DOHH2 (cell line): Measurements from ENCODE around the gene NEAT1.

Experiments
- H3F3A ChIP-seq: fragments of 200-600 bp; sonication (generic), shearing (Covaris generic); 2 replicates; pipeline ENCODE4 v1.6.0; 2016; ENCODE audit warnings: antibody characterized with exemption, mild to moderate bottlenecking; ENCODE audit not compliant: control insufficient read depth, insufficient read depth
- H3K27ac ChIP-seq: fragments of 200-600 bp; sonication (generic); 2 replicates; pipeline ENCODE4 v1.5.1; 2014; ENCODE audit warnings: low read depth, mild to moderate bottlenecking, low read length, moderate library complexity
- H3K27me3 ChIP-seq: fragments of 200-600 bp; sonication (generic); 2 replicates; pipeline ENCODE4 v1.6.1; 2014; ENCODE audit warnings: mild to moderate bottlenecking, low read length, mixed read lengths; ENCODE audit not compliant: control insufficient read depth
- H3K36me3 ChIP-seq: fragments of 200-600 bp; sonication (generic); 2 replicates; pipeline ENCODE4 v1.6.1; 2014; ENCODE audit warnings: mild to moderate bottlenecking, low read length, moderate library complexity, mixed read lengths; ENCODE audit not compliant: control insufficient read depth
- H3K4me1 ChIP-seq: fragments of 200-600 bp; sonication (generic); 2 replicates; pipeline ENCODE4 v1.6.1; 2014; ENCODE audit warnings: mild to moderate bottlenecking, low read length, mixed read lengths; ENCODE audit not compliant: control insufficient read depth
- H3K4me2 ChIP-seq: fragments of 200-600 bp; sonication (generic); 2 replicates; pipeline ENCODE4 v1.6.0; 2014; ENCODE audit warnings: mild to moderate bottlenecking, low read length, moderate library complexity
- H3K4me3 ChIP-seq: fragments of 200-600 bp; sonication (generic); 2 replicates; pipeline ENCODE4 v1.5.1; 2014; ENCODE audit warnings: mild to moderate bottlenecking, low read length, mixed read lengths
- H3K79me2 ChIP-seq: fragments of 200-600 bp; sonication (generic); 2 replicates; pipeline ENCODE4 v1.6.1; 2014; ENCODE audit warnings: mild to moderate bottlenecking, low read length, mixed read lengths; ENCODE audit not compliant: control insufficient read depth
- H3K9me2 ChIP-seq: fragments of 200-600 bp; sonication (generic); replicated peaks from 2 replicates; pipeline ENCODE4 v1.6.1; 2014; ENCODE audit warnings: mild to moderate bottlenecking, low read length, mixed read lengths; ENCODE audit not compliant: control insufficient read depth
- H3K9me3 ChIP-seq: fragments of 200-600 bp; sonication (generic); 2 replicates; pipeline ENCODE4 v1.6.1; 2014; ENCODE audit warnings: antibody characterized with exemption, low read length, mixed read lengths; ENCODE audit not compliant: control insufficient read depth, insufficient read depth
- H4K20me1 ChIP-seq: fragments of 200-600 bp; sonication (generic); 2 replicates; pipeline ENCODE4 v1.6.0; 2014; ENCODE audit warnings: low read depth, mild to moderate bottlenecking, antibody characterized with exemption, low read length, moderate library complexity; ENCODE audit not compliant: control insufficient read depth, insufficient read depth
- EZH2phosphoT487 ChIP-seq: fragments of 200-600 bp; sonication (generic); IDR thresholded peaks from 2 replicates; pipeline ENCODE4 v1.6.1; 2017; ENCODE audit warnings: borderline replicate concordance, mild to moderate bottlenecking, antibody characterized with exemption, low read length, moderate library complexity, mixed read lengths
- TF ChIP-seq, protein P1 (sequence below): fragments of 200-600 bp; sonication (generic); IDR thresholded peaks from one replicate; pipeline ENCODE4 v1.5.1; 2014; ENCODE audit warnings: antibody characterized with exemption, mild to moderate bottlenecking, low read depth, low read length; ENCODE audit not compliant: poor library complexity, severe bottlenecking

NEAT1 gene

GRCh38 chr11:65376138-65376713 is 46.4 kb upstream of the NEAT1 start:
- no peak overlapping the region for H3K27ac ChIP-seq
- H3F3A ChIP-seq = no peaks in the 10 kb centered on the region
- no peak overlapping the region for H3K4me3 ChIP-seq
- no peaks in the 10 kb centered on the region for H3K36me3 ChIP-seq
- H3K4me2 ChIP-seq = no peak overlapping the region
- no peaks in the 10 kb centered on the region for H4K20me1 ChIP-seq
- no peaks in the 10 kb centered on the region for H3K9me3 ChIP-seq
- no peaks in the 10 kb centered on the region for H3K27me3 ChIP-seq
- peaks cover 23% of the 10 kb centered on the region for H3K4me1 ChIP-seq
- TF ChIP-seq EZH2phosphoT487 = no peak
- TF ChIP-seq, protein P1, sequence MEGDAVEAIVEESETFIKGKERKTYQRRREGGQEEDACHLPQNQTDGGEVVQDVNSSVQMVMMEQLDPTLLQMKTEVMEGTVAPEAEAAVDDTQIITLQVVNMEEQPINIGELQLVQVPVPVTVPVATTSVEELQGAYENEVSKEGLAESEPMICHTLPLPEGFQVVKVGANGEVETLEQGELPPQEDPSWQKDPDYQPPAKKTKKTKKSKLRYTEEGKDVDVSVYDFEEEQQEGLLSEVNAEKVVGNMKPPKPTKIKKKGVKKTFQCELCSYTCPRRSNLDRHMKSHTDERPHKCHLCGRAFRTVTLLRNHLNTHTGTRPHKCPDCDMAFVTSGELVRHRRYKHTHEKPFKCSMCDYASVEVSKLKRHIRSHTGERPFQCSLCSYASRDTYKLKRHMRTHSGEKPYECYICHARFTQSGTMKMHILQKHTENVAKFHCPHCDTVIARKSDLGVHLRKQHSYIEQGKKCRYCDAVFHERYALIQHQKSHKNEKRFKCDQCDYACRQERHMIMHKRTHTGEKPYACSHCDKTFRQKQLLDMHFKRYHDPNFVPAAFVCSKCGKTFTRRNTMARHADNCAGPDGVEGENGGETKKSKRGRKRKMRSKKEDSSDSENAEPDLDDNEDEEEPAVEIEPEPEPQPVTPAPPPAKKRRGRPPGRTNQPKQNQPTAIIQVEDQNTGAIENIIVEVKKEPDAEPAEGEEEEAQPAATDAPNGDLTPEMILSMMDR = no peak
- H3K79me2 ChIP-seq = no peaks in the 10 kb centered on the region
- no peaks in the 10 kb centered on the region for H3K9me2 ChIP-seq

DNA sequence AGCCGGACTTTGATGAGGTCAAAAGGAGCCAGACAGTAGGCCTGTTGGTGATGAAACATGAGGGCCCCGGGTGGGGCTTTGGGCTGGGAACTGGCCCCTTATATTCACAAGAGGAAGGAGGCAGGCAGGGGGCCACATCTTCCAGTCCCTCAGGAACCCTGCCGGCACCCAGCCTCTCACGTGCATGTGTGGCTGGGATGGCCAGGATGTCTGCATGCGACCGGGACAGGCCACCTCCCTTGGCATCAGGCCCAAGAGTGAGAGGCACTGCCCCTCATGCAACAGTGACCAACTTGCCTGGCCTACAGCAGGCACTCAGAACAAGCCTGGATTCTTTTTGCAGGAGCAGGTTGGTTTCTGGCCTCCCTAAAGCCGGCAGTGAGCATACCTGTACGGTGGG is 45.6 kb upstream of the NEAT1 start:
- no peak overlapping the region for H3K4me2 ChIP-seq
- no peak overlapping the region for H3K27ac ChIP-seq
- H4K20me1 ChIP-seq = no peaks in the 10 kb centered on the region
- H3K27me3 ChIP-seq = no peaks in the 10 kb centered on the region
- no peak overlapping the region for H3K4me3 ChIP-seq
- H3K79me2 ChIP-seq = no peaks in the 10 kb centered on the region
- no peaks in the 10 kb centered on the region for H3K9me2 ChIP-seq
- TF ChIP-seq, protein P1 = no peak
- TF ChIP-seq EZH2phosphoT487 = no peak
- H3K9me3 ChIP-seq = no peaks in the 10 kb centered on the region
- peaks cover 31% of the 10 kb centered on the region for H3K4me1 ChIP-seq
- H3K36me3 ChIP-seq = no peaks in the 10 kb centered on the region
- H3F3A ChIP-seq = no peaks in the 10 kb centered on the region

GRCh38 chr11:65377777-65378176 is 44.8 kb upstream of the NEAT1 start:
- Histone ChIP-seq H3K27ac (peak overlapping the region; percentile 5; the same call in 1 of the 2 replicates), H3K9me3 (no peaks in the 10 kb centered on the region), H3K79me2 (no peaks in the 10 kb centered on the region), H3K27me3 (no peaks in the 10 kb centered on the region), H4K20me1 (no peaks in the 10 kb centered on the region), H3K36me3 (no peaks in the 10 kb centered on the region), H3K4me3 (no peak overlapping the region), H3K9me2 (no peaks in the 10 kb centered on the region), H3K4me2 (peak overlapping the region; percentile 45), H3F3A (no peaks in the 10 kb centered on the region), H3K4me1 (peaks cover 38% of the 10 kb centered on the region)
- TF ChIP-seq, protein P1 = peak; percentile 34
- no peak for TF ChIP-seq EZH2phosphoT487
